Natural killer cell (primary cell): ENCODE data around the gene GNG7. TPM values are rescaled to one million over a fixed set of nuclear protein-coding genes. Genes with fewer than 3 reads are reported as not detected.
A peak's percentile ranks its signal among the peaks of the same experiment; 100 is the strongest.

Experiments used
- ATAC-seq, 3 donors: fragments of 150-1000 bp in 2 of 3; fragments of 200-7000 bp in 1 of 3; cut with Tn5 transposase; 1 replicate in 1 of 3; 2 replicates in 2 of 3; pipeline ENCODE4 v1.10.0; 2021; ENCODE audit warnings: mild to moderate bottlenecking in 2 of 3, moderate library complexity in 2 of 3
- DNase-seq, 2 donors: peaks; one replicate each; pipeline versions ENCODE4 v3.0.0 to v3.0.0-alpha.2; 2013 to 2021; ENCODE audit warnings: mixed read lengths in 1 of 2
- H3K27ac ChIP-seq: one replicate; pipeline ENCODE4 v1.5.1; 2013; ENCODE audit warnings: mild to moderate bottlenecking, low read length
- H3K27me3 ChIP-seq: one replicate; pipeline ENCODE4 v1.6.1; 2013; ENCODE audit warnings: low read length; ENCODE audit not compliant: control insufficient read depth, insufficient read depth
- H3K36me3 ChIP-seq: one replicate; pipeline ENCODE4 v1.6.1; 2013; ENCODE audit warnings: low read length; ENCODE audit not compliant: control insufficient read depth, insufficient read depth
- H3K4me1 ChIP-seq: one replicate; pipeline ENCODE4 v1.6.1; 2013; ENCODE audit warnings: low read length; ENCODE audit not compliant: control insufficient read depth, insufficient read depth
- H3K4me3 ChIP-seq: one replicate; pipeline ENCODE4 v1.5.1; 2013; ENCODE audit warnings: low read length
- H3K9me3 ChIP-seq: one replicate; pipeline ENCODE4 v1.6.1; 2013; ENCODE audit warnings: low read length; ENCODE audit not compliant: control insufficient read depth, insufficient read depth
- H3K27ac Mint-ChIP-seq, 2 donors: one replicate each; pipeline ENCODE4 v1.8.0; 2022; ENCODE audit warnings: mild to moderate bottlenecking in 2 of 2, mixed read lengths in 2 of 2, moderate library complexity in 1 of 2
- H3K27me3 Mint-ChIP-seq, 2 donors: one replicate each; pipeline ENCODE4 v1.8.0; 2022; ENCODE audit warnings: low read depth in 2 of 2, mixed read lengths in 2 of 2
- H3K36me3 Mint-ChIP-seq: one replicate; pipeline ENCODE4 v1.8.0; 2022; ENCODE audit warnings: mixed read lengths
- H3K4me1 Mint-ChIP-seq, 2 donors: one replicate each; pipeline ENCODE4 v1.8.0; 2022; ENCODE audit warnings: mixed read lengths in 2 of 2
- H3K4me3 Mint-ChIP-seq: one replicate; pipeline ENCODE4 v1.8.0; 2022; ENCODE audit warnings: mild to moderate bottlenecking, moderate library complexity, mixed read lengths
- H3K9me3 Mint-ChIP-seq, 2 donors: one replicate each; pipeline ENCODE4 v1.8.0; 2022; ENCODE audit warnings: mixed read lengths in 2 of 2
- CTCF ChIP-seq: fragments of 200-600 bp; IDR thresholded peaks from one replicate; pipeline ENCODE4 v1.8.0; 2022; ENCODE audit warnings: antibody characterized with exemption
- WGBS: methylation state at CpG from one replicate; pipeline ENCODE4 v1.1.7; 2013; ENCODE audit warnings: missing lambda C conversion rate; ENCODE audit not compliant: insufficient coverage; 5-methylcytosine and 5-hydroxymethylcytosine counted together
- intact Hi-C: fragments of 100-400 bp; cut with micrococcal nuclease; formaldehyde crosslinking; loops from one replicate; pipeline ENCODE4 v1.14.2; 2022
- total RNA-seq, 4 donors: library from RNA; stranded (reverse); fragments of 120-200 nt in 1 of 4; gene quantifications; one replicate each; pipeline versions ENCODE4 v1.2.3 to v1.2.4, GENCODE V29; 2013 to 2022

GNG7 gene
- total RNA-seq, 3 donors from 2014 or later (not counting 1 experiment from before 2014, with no cell fraction given) = 0.75 to 4.8 (median 1.5) TPM

- Histone ChIP-seq H3K27me3 (peaks cover 17% of the 10 kb centered on the region), H3K27ac (no peak overlapping the region)
- peaks cover 8 to 15% of the 10 kb centered on the region in 2 donors for H3K27me3 Mint-ChIP-seq
These were observed 20.2 kb upstream of the GNG7 start for GRCh38 chr19:2722541-2723344.

GRCh38 chr19:2721570-2722540 lies 19.4 kb upstream of the GNG7 start:
- H3K36me3 ChIP-seq = no peaks in the 10 kb centered on the region
- ATAC-seq (no peak), DNase-seq (no peak)
- TF ChIP-seq CTCF = no peak
- Mint-ChIP-seq H3K27ac (no peak overlapping the region), H3K4me3 (no peak overlapping the region), H3K4me1 (peaks cover 2 to 5% of the 10 kb centered on the region in 2 donors), H3K36me3 (no peaks in the 10 kb centered on the region), H3K9me3 (no peaks in the 10 kb centered on the region), H3K27me3 (peaks cover 8 to 15% of the 10 kb centered on the region in 2 donors)
- WGBS = 35% methylated on average over 39 of the region's 39 CpGs
- H3K4me1 ChIP-seq = peaks cover 18% of the 10 kb centered on the region
- no peaks in the 10 kb centered on the region for H3K9me3 ChIP-seq
- intact Hi-C loops = no loop called here
- H3K27ac ChIP-seq = no peak overlapping the region
- peaks cover 17% of the 10 kb centered on the region for H3K27me3 ChIP-seq
- no peak overlapping the region for H3K4me3 ChIP-seq

More at GRCh38 chr19:2722541-2723344, 20.2 kb upstream of the GNG7 start:
- ATAC-seq (no peak), DNase-seq (no peak)
- intact Hi-C loops = no loop called here
- no peak overlapping the region for H3K4me3 Mint-ChIP-seq
- no peaks in the 10 kb centered on the region for H3K9me3 Mint-ChIP-seq
- peaks cover 5% of the 10 kb centered on the region in 2 donors for H3K4me1 Mint-ChIP-seq
- no peaks in the 10 kb centered on the region for H3K36me3 Mint-ChIP-seq
- H3K36me3 ChIP-seq = no peaks in the 10 kb centered on the region
- H3K4me1 ChIP-seq = peaks cover 21% of the 10 kb centered on the region
- H3K27ac Mint-ChIP-seq = no peak overlapping the region
- no peak for TF ChIP-seq CTCF
- no peaks in the 10 kb centered on the region for H3K9me3 ChIP-seq
- H3K4me3 ChIP-seq = no peak overlapping the region
- WGBS = 79% methylated on average over 28 of the region's 28 CpGs

- TF ChIP-seq CTCF = no peak
- Mint-ChIP-seq H3K27me3 (peaks cover 8 to 12% of the 10 kb centered on the region in 2 donors), H3K4me1 (no peaks in the 10 kb centered on the region), H3K4me3 (no peak within 1 kb of the TSS), H3K36me3 (no peaks in the 10 kb centered on the region), H3K27ac (no peak within 1 kb of the TSS), H3K9me3 (no peaks in the 10 kb centered on the region)
- WGBS = under 1% methylated on average over 100 of the region's 100 CpGs
- H3K27ac ChIP-seq = no peak within 1 kb of the TSS
- DNase-seq (no peak), ATAC-seq (no peak)
- no peaks in the 10 kb centered on the region for H3K9me3 ChIP-seq
- H3K4me3 ChIP-seq = peak within 1 kb of the TSS; percentile 12
- peaks cover 17% of the 10 kb centered on the region for H3K27me3 ChIP-seq
- peaks cover 11% of the 10 kb centered on the region for H3K4me1 ChIP-seq
- intact Hi-C loops = no loop called here
- H3K36me3 ChIP-seq = no peaks in the 10 kb centered on the region
These were observed 18.5 kb upstream of the GNG7 start, which contains the start of gene DIRAS1 for GRCh38 chr19:2720777-2721569. Gene DIRAS1 (minus strand): TSS chr19:2721372. CDS start chr19:2717806, 3,566 bp downstream.
